Psoas muscle (tissue), 8 donors: Measurements from ENCODE around the gene ACSBG1. TPM values are rescaled to one million over a fixed set of nuclear protein-coding genes. Genes with fewer than 3 reads are reported as not detected.

Experiments used
- ATAC-seq, 4 donors: fragments of 200-7000 bp; cut with Tn5 transposase; one replicate each; pipeline ENCODE4 v1.9.1; 2020; ENCODE audit warnings: moderate library complexity in 3 of 4, mild to moderate bottlenecking in 2 of 4
- DNase-seq, 2 donors: peaks; one replicate each; pipeline ENCODE4 v3.0.0-alpha.2; 2020
- H3K27ac ChIP-seq: fragments of 200-600 bp; one replicate; pipeline ENCODE4 v1.8.0; 2022
- H3K27me3 ChIP-seq, 3 donors: fragments of 200-600 bp in 1 of 3; one replicate each; pipeline versions ENCODE4 v1.6.1 to v1.8.0; 2013 to 2022; ENCODE audit warnings: low read length in 2 of 3, mild to moderate bottlenecking in 2 of 3, moderate library complexity in 1 of 3; ENCODE audit not compliant: insufficient read depth in 3 of 3
- H3K36me3 ChIP-seq, 2 donors: fragments of 200-600 bp in 1 of 2; one replicate each; pipeline versions ENCODE4 v1.6.1 to v1.8.0; 2013 to 2022; ENCODE audit warnings: low read depth in 1 of 2, mild to moderate bottlenecking in 1 of 2, moderate library complexity in 1 of 2; ENCODE audit not compliant: insufficient read depth in 1 of 2
- H3K4me1 ChIP-seq: fragments of 200-600 bp; one replicate; pipeline ENCODE4 v1.8.0; 2022
- H3K4me3 ChIP-seq: fragments of 200-600 bp; one replicate; pipeline ENCODE4 v1.8.0; 2022; ENCODE audit warnings: mild to moderate bottlenecking
- H3K9me3 ChIP-seq: fragments of 200-600 bp; one replicate; pipeline ENCODE4 v1.8.0; 2022
- CTCF ChIP-seq: fragments of 200-600 bp; IDR thresholded peaks from one replicate; pipeline ENCODE4 v1.8.0; 2022; ENCODE audit warnings: antibody characterized with exemption
- WGBS, 3 donors: extraction: QIAGEN DNeasy Blood & Tissue Kit; methylation state at CpG; one replicate each; pipeline versions ENCODE4 v1.1.6 to v1.1.7; 2013; 5-methylcytosine and 5-hydroxymethylcytosine counted together
- intact Hi-C, 2 donors: fragments of 100-400 bp; cut with DNase I; formaldehyde crosslinking; loops; one replicate each; pipeline versions ENCODE4 v1.11.0 to v1.14.2; 2022
- polyA plus RNA-seq, 3 donors: library from polyadenylated mRNA; stranded (reverse); fragments of 200-250 nt; gene quantifications; one replicate each; pipeline ENCODE4 v1.2.3, GENCODE V29; 2013
- total RNA-seq, 4 donors: library from RNA; stranded (reverse); fragmentation: NEBNext Ultra II Directional in 2 of 4; extraction: Animal tissue kit (Norgen Biotek cat#: 25700) in 2 of 4; gene quantifications; one replicate each; pipeline versions ENCODE4 v1.2.1 to v1.2.4, GENCODE V29; 2021 to 2023
- donor health status: healthy with polysubstance abuse.
- donor health status: DM: no; HTN: no; CAD: no; lungs with moderate emphysema.
- donor health status: Bipolar disorder and iron deficiency.
- donor health status: healthy.
- donor health status: DM: yes; HTN: yes; CAD: no.
- donor health status: DM: no; HTN: no; CAD: no.
- donor health status: DM: no; HTN: no; CAD: no.
- donor health status: DM: yes; HTN: yes; CAD: no.

Gene ACSBG1
- total and polyA plus RNA-seq, 7 donors = 0.12 to 0.64 (median 0.51) TPM; not detected in 3

- WGBS, 3 donors = 89 to 95% (median 91%) methylated on average over 2 of the region's 2 CpGs
- Histone ChIP-seq H3K27ac (no peak overlapping the region), H3K9me3 (no peaks in the 10 kb centered on the region), H3K27me3 (no peaks in the 10 kb centered on the region), H3K4me3 (no peak overlapping the region), H3K36me3 (no peaks in the 10 kb centered on the region), H3K4me1 (peaks cover 19% of the 10 kb centered on the region)
- intact Hi-C loops = no loop called here
- TF ChIP-seq CTCF = no peak
- ATAC-seq (no peak), DNase-seq (no peak)
Measured at GRCh38 chr15:78133801-78134200, 100.6 kb downstream of the ACSBG1 start.

DNA sequence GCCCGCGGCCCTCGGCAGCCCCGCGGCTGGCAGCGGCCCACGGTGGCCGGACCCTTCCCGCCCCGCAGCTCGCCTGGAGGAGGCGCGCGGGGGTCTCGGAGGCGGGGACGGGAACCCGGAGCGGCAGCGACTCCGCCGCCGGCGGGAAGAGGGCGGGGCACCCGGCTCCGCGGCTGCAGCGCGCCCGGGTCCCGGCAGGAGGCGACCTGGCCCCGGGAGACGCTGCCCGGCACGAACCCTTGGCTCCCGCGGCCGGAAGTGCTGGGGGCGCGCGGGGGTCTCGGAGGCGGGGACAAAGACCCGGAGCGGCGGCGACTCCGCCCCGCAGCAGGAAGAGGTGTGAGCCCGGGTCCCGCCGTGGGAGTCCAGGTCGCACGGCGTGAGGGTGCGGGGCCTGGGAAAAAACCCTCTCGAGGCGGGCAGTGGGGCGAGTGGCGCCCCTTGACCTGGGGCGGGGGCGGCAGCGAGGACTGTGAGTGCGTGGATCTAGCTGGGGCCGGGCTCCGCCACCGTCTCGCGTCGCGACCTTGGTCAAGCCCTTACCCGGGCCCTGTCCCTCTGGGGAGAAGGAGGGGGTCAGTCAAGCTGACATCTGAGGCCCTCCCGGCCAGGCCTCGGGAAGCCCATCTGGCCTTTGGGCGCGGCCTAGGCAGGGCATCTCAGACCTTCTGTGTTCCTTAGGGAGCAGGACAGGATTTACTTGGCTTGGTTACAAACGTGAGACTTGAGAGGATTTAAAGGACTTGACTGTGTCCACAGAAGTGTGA is 102.9 kb downstream of the ACSBG1 start, which contains the start of gene CIB2:
Gene CIB2 (minus strand): TSS at position 151 of the 767 bp plus-strand sequence. CDS start 230 bp downstream, outside the sequence.
- no peaks in the 10 kb centered on the region for H3K36me3 ChIP-seq
- peak within 1 kb of the TSS; percentile 96 for H3K4me3 ChIP-seq
- peaks cover 19% of the 10 kb centered on the region for H3K4me1 ChIP-seq
- H3K27ac ChIP-seq = peak within 1 kb of the TSS; percentile 93
- peak; percentile 89 for TF ChIP-seq CTCF
- intact Hi-C loops = no loop called here
- WGBS, 3 donors = 0 to 1% (median 1%) methylated on average over 56 to 79 of the region's 79 CpGs
- no peaks in the 10 kb centered on the region for H3K9me3 ChIP-seq
- ATAC-seq = peak; percentile 83 to 92 (median 90)
- DNase-seq = peak; percentile 80 to 87
- H3K27me3 ChIP-seq = no peaks in the 10 kb centered on the region

DNA sequence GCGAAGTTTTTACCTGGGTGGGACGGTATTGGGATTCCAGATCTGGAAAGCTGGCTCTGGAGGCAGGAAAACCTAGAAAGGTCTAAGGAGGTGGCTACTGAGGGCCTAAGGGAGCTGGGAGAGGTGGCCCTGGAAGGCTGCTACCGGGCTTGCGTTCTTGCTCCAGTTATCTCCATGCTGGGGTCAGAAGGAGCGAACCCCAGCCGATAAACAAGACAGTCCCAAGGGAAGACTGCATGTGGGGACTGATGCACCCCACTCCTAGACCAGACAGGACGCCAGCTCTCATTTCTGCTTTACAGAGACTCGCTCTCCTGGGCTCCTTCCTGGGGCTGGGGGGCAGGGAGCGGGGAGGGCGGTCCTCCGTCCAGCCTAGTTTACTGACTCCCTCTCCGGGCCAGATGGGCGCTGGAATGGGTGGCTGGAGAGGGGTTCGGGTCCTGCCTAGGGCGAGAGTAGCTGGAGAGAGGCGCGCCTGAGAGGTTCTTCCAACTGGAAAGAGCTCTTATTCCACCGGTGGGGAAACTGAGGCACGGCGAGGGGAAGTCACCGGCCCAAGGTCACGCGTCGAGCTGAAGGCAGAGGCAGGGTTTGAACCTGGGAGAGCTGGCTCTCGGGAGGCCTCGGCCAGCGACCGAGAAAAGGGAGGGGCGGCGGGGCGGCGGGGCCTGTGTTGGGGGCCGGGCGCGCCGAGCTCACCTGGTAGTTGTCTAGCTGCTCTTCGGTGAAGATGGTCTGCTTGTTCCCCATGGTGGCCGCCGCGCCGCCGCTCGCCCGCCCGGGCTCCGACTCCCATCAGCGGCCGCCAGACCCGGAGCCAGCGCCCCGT is 103.7 kb downstream of the ACSBG1 start:
- TF ChIP-seq CTCF = no peak
- ATAC-seq = peak in 1 of 4 donors; percentile 4

DNA sequence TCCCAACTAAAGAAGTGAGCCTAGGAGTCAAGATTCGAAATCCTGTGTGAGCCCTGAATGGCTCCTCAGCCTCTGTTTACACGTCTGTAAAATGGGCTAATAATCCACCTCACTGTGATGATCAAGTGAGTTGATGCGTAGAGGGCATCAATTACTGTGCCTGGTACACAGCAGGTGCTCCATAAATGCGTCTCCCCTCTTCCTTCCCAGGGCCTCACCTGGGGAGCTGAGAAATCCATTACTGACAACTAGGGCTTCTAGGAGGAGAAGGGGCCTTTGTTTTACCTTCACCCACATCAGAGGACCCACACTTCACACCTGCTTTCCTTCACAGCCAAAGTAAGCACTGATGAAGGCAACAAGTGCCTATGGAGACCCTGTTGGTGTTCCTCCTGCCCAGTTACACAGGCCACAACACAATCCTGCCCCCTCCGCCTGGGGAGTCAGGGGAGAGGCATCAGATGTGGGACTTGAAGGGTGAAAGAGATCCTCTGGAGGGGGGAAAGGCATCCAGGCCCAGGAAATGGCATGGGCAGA is 104.5 kb downstream of the ACSBG1 start:
- no peak for TF ChIP-seq CTCF
- H3K4me1 ChIP-seq = peaks cover 19% of the 10 kb centered on the region
- DNase-seq (no peak), ATAC-seq (no peak)
- intact Hi-C loops = loop anchor here (5.0 kb wide), 3 partner anchors 32 to 112 kb away; no protein-coding TSS in a partner anchor
- WGBS, 3 donors = 89 to 93% (median 93%) methylated on average over 5 of the region's 5 CpGs
- no peaks in the 10 kb centered on the region for H3K9me3 ChIP-seq
- no peak overlapping the region for H3K4me3 ChIP-seq
- H3K27ac ChIP-seq = peak overlapping the region; percentile 46
- no peaks in the 10 kb centered on the region for H3K27me3 ChIP-seq
- no peaks in the 10 kb centered on the region for H3K36me3 ChIP-seq

More for the DNA sequence above, 103.7 kb downstream of the ACSBG1 start:
- Histone ChIP-seq H3K9me3 (no peaks in the 10 kb centered on the region), H3K4me3 (peak overlapping the region; percentile 96), H3K27ac (peak overlapping the region; percentile 93), H3K36me3 (no peaks in the 10 kb centered on the region), H3K4me1 (peaks cover 19% of the 10 kb centered on the region), H3K27me3 (no peaks in the 10 kb centered on the region)
- 32 to 41% (median 41%) methylated on average over 35 to 51 of the region's 51 CpGs for WGBS, 3 donors
- DNase-seq = peak in 1 of 2 donors; percentile 61
- intact Hi-C loops = no loop called here
